NAMALWA (cell line): ENCODE data around the gene ITGA11.

Experiments used
- DNase-seq: peaks from one replicate; pipeline ENCODE4 v3.0.0-alpha.2; 2015; ENCODE audit warnings: low spot score

The ITGA11 gene

GRCh38 chr15:68289621-68290352 lies 142.2 kb downstream of the ITGA11 start:
- no peak for DNase-seq

GRCh38 chr15:68289057-68289456 lies 142.9 kb downstream of the ITGA11 start:
- DNase-seq: no peak

DNA sequence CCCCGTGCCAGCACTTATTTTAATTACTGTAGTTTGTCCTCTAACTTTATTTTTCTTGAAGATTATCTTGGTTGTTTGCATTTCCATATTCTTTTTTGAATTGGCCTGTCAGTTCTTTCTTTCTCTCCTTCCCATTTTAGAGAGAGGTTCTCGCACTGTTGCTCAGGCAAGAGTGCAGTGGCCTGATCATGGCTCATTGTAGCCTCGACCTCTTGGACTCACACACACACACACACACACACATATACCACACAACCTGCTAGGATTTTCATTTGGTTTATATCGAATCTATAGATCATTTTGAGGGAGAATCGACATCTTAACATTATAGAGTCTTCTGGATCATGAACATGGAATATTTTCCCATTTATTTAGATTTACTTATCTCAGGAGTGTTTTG lies 145.7 kb downstream of the ITGA11 start:
- DNase-seq: no peak

DNA sequence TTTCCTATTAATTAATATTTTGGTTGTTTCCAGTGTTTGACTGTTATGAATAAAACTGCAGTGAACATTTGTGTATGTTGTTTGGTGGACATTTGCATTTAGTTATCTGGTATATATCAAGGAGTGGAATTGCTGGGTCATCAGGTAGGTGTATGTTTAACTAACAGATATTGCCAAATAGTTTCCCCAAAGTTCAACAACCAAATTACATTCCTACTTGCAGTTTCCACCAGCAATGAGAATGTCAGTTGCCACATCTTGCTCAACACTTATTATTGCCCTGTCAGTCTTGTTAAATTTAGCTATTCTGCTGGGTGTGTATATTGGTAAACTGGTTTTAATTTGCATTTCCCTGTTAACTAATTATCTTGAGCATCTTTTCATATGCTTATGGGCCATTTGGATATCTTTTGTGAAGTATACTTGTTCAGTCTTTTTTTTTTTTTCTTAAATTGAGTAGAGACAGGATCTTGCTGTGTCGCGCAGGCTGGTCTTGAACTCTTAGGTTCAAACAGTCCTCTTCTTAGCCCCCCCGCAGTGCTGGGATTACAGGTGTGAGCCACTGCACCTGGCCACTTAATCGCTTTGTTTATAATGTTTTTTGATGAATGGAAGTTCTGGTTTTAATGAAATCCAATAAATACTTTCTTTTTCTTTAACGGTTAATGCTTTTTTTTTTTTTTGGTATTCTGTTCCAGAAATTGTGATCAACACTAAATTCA lies 146.5 kb downstream of the ITGA11 start:
- no peak for DNase-seq

- DNase-seq: no peak
Measured at GRCh38 chr15:68284616-68285258, 147.2 kb downstream of the ITGA11 start.

- DNase-seq: no peak
Measured at GRCh38 chr15:68283401-68283800, 148.6 kb downstream of the ITGA11 start.

- DNase-seq: no peak
Measured at GRCh38 chr15:68281008-68281407, 151.0 kb downstream of the ITGA11 start.

DNA sequence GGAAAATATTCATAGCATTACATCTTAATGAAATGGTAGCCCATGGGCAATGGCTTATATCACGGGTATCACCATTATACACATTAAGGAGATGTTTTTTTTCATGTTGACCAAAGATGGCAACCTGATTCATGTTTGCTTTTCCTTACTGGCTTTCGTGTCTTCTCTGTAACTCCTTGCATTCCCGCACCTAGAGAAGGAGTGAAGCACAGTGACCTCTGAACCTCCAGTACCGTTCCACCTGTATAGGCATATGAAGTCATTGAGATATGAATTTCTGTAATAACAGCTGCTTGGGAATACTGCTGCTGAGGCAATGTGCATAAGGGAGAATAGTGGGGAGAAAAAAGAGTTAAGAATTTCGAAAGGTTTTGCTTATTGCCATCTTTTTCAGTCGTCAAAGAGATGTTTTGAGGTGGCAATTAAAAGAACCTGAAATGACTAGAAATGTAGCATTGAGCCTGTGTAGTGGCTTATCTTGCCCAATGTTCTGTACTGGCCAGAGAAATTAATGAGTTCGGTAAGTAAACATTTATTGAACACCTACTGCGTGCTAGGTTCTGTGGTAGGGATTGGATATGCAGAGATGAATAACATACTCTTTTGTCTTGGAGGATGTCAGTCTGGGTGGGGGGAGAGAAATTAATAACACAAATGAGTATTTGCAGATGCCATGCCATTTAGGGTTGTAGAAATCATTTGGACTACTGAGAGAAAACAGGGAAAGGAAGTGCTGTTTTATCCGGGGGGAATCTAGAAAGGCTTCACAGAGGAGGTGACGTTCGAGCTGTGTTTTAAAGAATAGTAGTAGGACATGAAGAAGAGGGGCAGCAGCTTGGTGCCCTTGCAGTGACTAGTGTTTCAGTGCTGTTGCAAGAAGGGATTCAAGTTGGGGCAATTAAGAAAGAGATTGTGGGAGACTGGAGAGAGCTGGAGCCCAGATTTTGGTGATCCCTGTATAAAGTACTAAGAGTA lies 151.9 kb downstream of the ITGA11 start:
- DNase-seq: no peak

- peak; percentile 62 for DNase-seq
Measured at GRCh38 chr15:68278595-68279405, 153.2 kb downstream of the ITGA11 start.

- DNase-seq: no peak
Measured at GRCh38 chr15:68278345-68278594, 153.7 kb downstream of the ITGA11 start.

GRCh38 chr15:68277603-68278344 lies 154.2 kb downstream of the ITGA11 start, which contains the start of gene FEM1B:
Gene FEM1B (plus strand): TSS chr15:68277745. CDS start chr15:68278418, 673 bp downstream.
- peak; percentile 90 for DNase-seq

DNA sequence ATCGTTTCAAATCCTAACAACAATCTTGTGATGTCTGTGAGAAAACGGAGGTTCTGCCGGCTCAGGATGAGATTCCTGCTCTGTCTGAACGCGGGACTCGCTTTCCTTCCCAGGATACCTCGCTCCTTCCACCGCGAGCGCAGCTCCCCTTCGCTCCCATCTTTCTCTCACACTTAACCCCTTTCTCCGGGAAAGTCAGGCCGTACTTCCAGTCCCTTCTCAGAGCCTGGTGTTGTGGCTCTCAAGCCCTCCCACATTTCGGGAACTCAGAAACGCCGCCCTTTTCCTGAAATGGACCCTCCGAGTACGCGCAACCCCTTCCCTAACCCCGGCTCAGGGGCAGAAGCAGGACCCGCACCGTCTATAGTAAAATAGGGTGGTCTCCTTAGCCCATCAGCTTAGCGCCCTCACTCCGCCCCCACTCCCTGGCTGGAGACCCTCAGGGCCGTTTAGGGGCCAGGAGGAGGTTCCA lies 154.8 kb downstream of the ITGA11 start:
- no peak for DNase-seq

DNA sequence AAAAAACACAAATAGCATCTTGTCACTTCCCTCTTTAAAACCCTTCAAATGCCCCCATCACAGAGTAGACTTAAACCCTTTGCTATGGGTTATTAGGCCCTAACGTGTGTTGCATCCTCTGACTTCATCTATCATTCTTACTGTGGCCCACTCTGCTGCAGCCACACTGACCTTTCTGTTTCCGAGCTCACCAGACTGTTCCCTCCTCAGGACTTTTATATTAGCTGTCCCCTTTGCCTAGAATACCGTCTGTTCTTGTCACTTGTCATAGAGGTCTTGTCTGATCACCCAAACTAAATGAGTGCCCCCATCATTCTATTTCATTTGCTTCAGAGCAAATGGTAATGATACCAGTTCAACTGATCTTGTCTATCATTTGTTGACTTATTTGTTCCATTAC lies 155.3 kb downstream of the ITGA11 start:
- no peak for DNase-seq

GRCh38 chr15:68275165-68275746 lies 156.7 kb downstream of the ITGA11 start:
- no peak for DNase-seq

DNA sequence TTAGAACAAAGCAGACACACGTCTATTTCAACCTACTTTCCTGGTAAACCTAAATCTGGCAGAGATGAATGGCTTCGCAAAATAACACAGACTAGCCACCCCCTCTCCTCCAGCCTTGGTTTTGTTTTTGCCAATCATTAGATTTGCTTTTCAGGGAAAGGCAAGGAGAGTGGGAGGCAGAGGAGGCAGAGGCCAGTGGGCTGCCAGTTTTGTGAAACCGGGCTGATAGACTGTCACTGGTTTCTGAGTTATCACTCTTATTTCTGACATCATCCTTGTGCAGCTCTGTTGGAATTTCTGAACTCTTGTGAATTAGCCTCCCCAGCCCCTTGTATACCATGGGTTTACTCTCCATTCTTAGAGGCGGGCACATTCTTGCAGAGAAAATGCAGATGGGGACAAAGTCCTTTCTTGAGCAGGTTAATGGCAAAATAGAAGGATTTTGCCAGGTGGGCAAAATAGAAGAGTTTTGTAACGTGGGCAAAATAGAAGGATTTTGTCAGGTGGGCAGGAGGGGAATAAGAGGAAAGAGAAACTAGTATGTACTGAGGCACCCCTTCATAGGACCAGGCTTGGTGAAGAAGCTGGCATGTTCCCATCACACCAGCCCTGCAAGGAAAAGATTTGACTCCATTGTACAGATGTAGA lies 157.6 kb downstream of the ITGA11 start:
- DNase-seq: no peak

- no peak for DNase-seq
Measured at GRCh38 chr15:68272721-68273271, 159.2 kb downstream of the ITGA11 start.

- DNase-seq: no peak
Measured at GRCh38 chr15:68271854-68272471, 160.0 kb downstream of the ITGA11 start.

- no peak for DNase-seq
Measured at GRCh38 chr15:68268405-68268804, 163.6 kb downstream of the ITGA11 start.

DNA sequence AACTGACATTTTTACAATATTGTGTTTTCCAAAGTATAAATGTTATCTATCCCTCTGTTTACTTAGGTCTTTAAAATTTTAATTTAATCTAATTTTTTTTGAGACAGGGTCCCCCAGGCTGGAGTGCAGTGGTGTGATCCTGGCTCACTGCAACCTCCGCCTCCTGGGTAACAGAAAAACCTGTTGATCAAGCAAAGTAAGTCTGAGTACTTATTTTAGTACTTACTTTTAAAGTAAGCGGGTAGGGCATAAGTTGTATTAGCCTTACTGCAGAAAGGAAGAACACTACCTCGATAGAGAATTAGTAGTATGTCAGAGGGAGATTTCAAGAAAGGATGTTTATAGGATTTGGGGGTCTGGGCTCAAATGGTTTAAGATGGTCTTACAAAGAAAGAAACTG lies 166.3 kb downstream of the ITGA11 start:
- DNase-seq: no peak
